PC-3 (cell line): ENCODE data around the gene PVALEF. TPM values are rescaled to one million over a fixed set of nuclear protein-coding genes. Genes with fewer than 3 reads are reported as not detected.

Source experiments
- ATAC-seq: fragments of 200-7000 bp; cut with Tn5 transposase; 2 replicates; pipeline ENCODE4 v1.9.1; 2020; ENCODE audit warnings: mild to moderate bottlenecking, moderate library complexity
- BruUV-seq: library from RNA; stranded (reverse); fragments of 400-500 nt; replicated peaks from 2 replicates; lab custom pipeline; 2021; lab: Mats Ljungman, UMichigan
- CTCF ChIA-PET: fragments of 300-600 bp; sonication (Branson Sonifier 250); formaldehyde crosslinking; loops from one replicate; lab custom pipeline; 2022; ENCODE audit warnings: antibody characterized with exemption; lab: Charles Lee
- POLR2A ChIA-PET: fragments of 300-600 bp; sonication (Branson Sonifier 250); formaldehyde crosslinking; loops from one replicate; lab custom pipeline; 2022; ENCODE audit warnings: antibody characterized with exemption; ENCODE audit not compliant: unreplicated experiment; lab: Charles Lee
- DNase-seq: peaks from one replicate; pipeline ENCODE4 v3.0.0-alpha.2; 2015
- H2AFZ ChIP-seq: fragments of 300-600 bp; sonication (generic); 2 replicates; pipeline ENCODE4 v1.6.0; 2016; ENCODE audit warnings: antibody characterized with exemption, low read length
- H3F3A ChIP-seq: fragments of 300-600 bp; sonication (generic); one replicate; pipeline ENCODE4 v1.6.0; 2017; ENCODE audit warnings: antibody characterized with exemption, low read length, control low read depth, mild to moderate bottlenecking; ENCODE audit not compliant: unreplicated experiment
- H3K27ac ChIP-seq: fragments of 300-600 bp; sonication (generic); 2 replicates; pipeline ENCODE4 v1.5.1; 2016; ENCODE audit warnings: mild to moderate bottlenecking, low read length
- H3K27me3 ChIP-seq: fragments of 300-600 bp; sonication (generic); 2 replicates; pipeline ENCODE4 v1.6.1; 2016; ENCODE audit warnings: low read length, mixed read lengths
- H3K36me3 ChIP-seq: fragments of 300-600 bp; sonication (generic); 2 replicates; pipeline ENCODE4 v1.6.1; 2016; ENCODE audit warnings: low read depth, mixed run types, low read length, mixed read lengths
- H3K4me1 ChIP-seq: fragments of 300-600 bp; sonication (generic); 2 replicates; pipeline ENCODE4 v1.5.1; 2016; ENCODE audit warnings: low read length; ENCODE audit not compliant: insufficient read depth
- H3K4me2 ChIP-seq: fragments of 300-600 bp; sonication (generic); 2 replicates; pipeline ENCODE4 v1.6.0; 2016; ENCODE audit warnings: low read length
- H3K4me3 ChIP-seq: fragments of 300-600 bp; sonication (generic); 2 replicates; pipeline ENCODE4 v1.5.1; 2016; ENCODE audit warnings: mild to moderate bottlenecking, low read length, mixed read lengths
- H3K79me2 ChIP-seq: fragments of 300-600 bp; sonication (generic); 2 replicates; pipeline ENCODE4 v1.6.1; 2017; ENCODE audit warnings: low read length, mixed read lengths
- H3K9ac ChIP-seq: fragments of 300-600 bp; sonication (generic); 2 replicates; pipeline ENCODE4 v1.6.0; 2016; ENCODE audit warnings: mild to moderate bottlenecking, low read length
- H3K9me2 ChIP-seq: fragments of 300-600 bp; sonication (generic); replicated peaks from 2 replicates; pipeline ENCODE4 v1.6.1; 2016; ENCODE audit warnings: mixed run types, low read length, mixed read lengths
- H3K9me3 ChIP-seq: fragments of 300-600 bp; sonication (generic); 2 replicates; pipeline ENCODE4 v1.6.1; 2016; ENCODE audit warnings: low read length, mixed read lengths
- H4K20me1 ChIP-seq: fragments of 300-600 bp; sonication (generic); 2 replicates; pipeline ENCODE4 v1.6.1; 2016; ENCODE audit warnings: low read length, mixed read lengths
- CTCF ChIP-seq: fragments of 300-600 bp; sonication (generic); conservative IDR thresholded peaks from 2 replicates; pipeline ENCODE4 v1.5.1; 2017; ENCODE audit warnings: antibody characterized with exemption, low read depth, mild to moderate bottlenecking, low read length
- EZH2 ChIP-seq: fragments of 300-600 bp; sonication (generic); IDR thresholded peaks from one replicate; pipeline ENCODE4 v1.6.1; 2017; ENCODE audit warnings: antibody characterized with exemption, mild to moderate bottlenecking, low read length; ENCODE audit not compliant: unreplicated experiment
- EZH2phosphoT487 ChIP-seq: fragments of 300-600 bp; sonication (generic); IDR thresholded peaks from 2 replicates; pipeline ENCODE4 v1.6.1; 2018; ENCODE audit warnings: mild to moderate bottlenecking, antibody characterized with exemption, low read length, borderline replicate concordance
- intact Hi-C: fragments of 100-400 bp; cut with micrococcal nuclease; formaldehyde crosslinking; loops from 2 replicates; pipeline ENCODE4 v1.9.0; 2023
- total RNA-seq: library from RNA; depleted of rRNA; stranded (reverse); fragments of >200 nt; gene quantifications from 2 replicates; pipeline ENCODE4 v1.2.3, GENCODE V29; 2014

The PVALEF gene
- total RNA-seq, 1 experiment from 2014 or later, result not detected

- DNase-seq (no peak), ATAC-seq (no peak)
- no peaks in the 10 kb centered on the region for H3K36me3 ChIP-seq
- POLR2A ChIA-PET, result no interaction called here
- H3F3A ChIP-seq, result no peaks in the 10 kb centered on the region
- no TSS peak for BruUV-seq
- H3K9ac ChIP-seq, result no peak overlapping the region
- no peaks in the 10 kb centered on the region for H3K9me3 ChIP-seq
- no peak overlapping the region for H3K27ac ChIP-seq
- no peaks in the 10 kb centered on the region for H3K79me2 ChIP-seq
- no peaks in the 10 kb centered on the region for H3K4me1 ChIP-seq
- H4K20me1 ChIP-seq, result no peaks in the 10 kb centered on the region
- H3K4me2 ChIP-seq, result no peak overlapping the region
- H2AFZ ChIP-seq, result no peak overlapping the region
- TF ChIP-seq CTCF (no peak), EZH2phosphoT487 (no peak), EZH2 (no peak)
- intact Hi-C loops, result no loop called here
- no peaks in the 10 kb centered on the region for H3K27me3 ChIP-seq
- no peak overlapping the region for H3K4me3 ChIP-seq
- H3K9me2 ChIP-seq, result no peaks in the 10 kb centered on the region
- CTCF ChIA-PET, result no interaction called here
These were observed 34.6 kb upstream of the PVALEF start for GRCh38 chr17:81130385-81131361.

GRCh38 chr17:81131486-81132196 is 33.7 kb upstream of the PVALEF start:
- BruUV-seq, result no TSS peak
- Histone ChIP-seq H3F3A (no peaks in the 10 kb centered on the region), H3K79me2 (no peaks in the 10 kb centered on the region), H3K36me3 (no peaks in the 10 kb centered on the region), H3K9ac (no peak overlapping the region), H2AFZ (no peak overlapping the region), H3K4me3 (no peak overlapping the region), H3K9me2 (no peaks in the 10 kb centered on the region), H3K27ac (no peak overlapping the region), H3K9me3 (no peaks in the 10 kb centered on the region), H4K20me1 (no peaks in the 10 kb centered on the region), H3K27me3 (no peaks in the 10 kb centered on the region), H3K4me2 (no peak overlapping the region), H3K4me1 (no peaks in the 10 kb centered on the region)
- no peak for ATAC-seq
- ChIA-PET POLR2A (no interaction called here), CTCF (no interaction called here)
- DNase-seq, result no peak
- intact Hi-C loops, result no loop called here
- TF ChIP-seq CTCF, result no peak

- DNase-seq, result no peak
- H3K79me2 ChIP-seq, result no peaks in the 10 kb centered on the region
- no TSS peak for BruUV-seq
- no peaks in the 10 kb centered on the region for H3K27me3 ChIP-seq
- intact Hi-C loops, result no loop called here
- no peaks in the 10 kb centered on the region for H4K20me1 ChIP-seq
- H3K4me3 ChIP-seq, result no peak overlapping the region
- no peak overlapping the region for H3K9ac ChIP-seq
- H3K27ac ChIP-seq, result no peak overlapping the region
- no peaks in the 10 kb centered on the region for H3K9me3 ChIP-seq
- ChIA-PET CTCF (no interaction called here), POLR2A (no interaction called here)
- no peaks in the 10 kb centered on the region for H3K36me3 ChIP-seq
- H3K4me2 ChIP-seq, result no peak overlapping the region
- no peaks in the 10 kb centered on the region for H3K9me2 ChIP-seq
- H3K4me1 ChIP-seq, result no peaks in the 10 kb centered on the region
- no peak for ATAC-seq
- no peaks in the 10 kb centered on the region for H3F3A ChIP-seq
- H2AFZ ChIP-seq, result no peak overlapping the region
- TF ChIP-seq CTCF (no peak), EZH2 (no peak), EZH2phosphoT487 (no peak)
These were observed 33.1 kb upstream of the PVALEF start for GRCh38 chr17:81132197-81132540.
